Ovary (tissue), 9 donors: ENCODE measurements around the gene NPFFR1. TPM values are rescaled to one million over a fixed set of nuclear protein-coding genes. Genes with fewer than 3 reads are reported as not detected.
A peak's percentile ranks its signal among the peaks of the same experiment; 100 is the strongest.

Experiments used
- DNase-seq, 5 donors: peaks; one replicate each; pipeline ENCODE4 v3.0.0-alpha.2; 2019 to 2020
- H3K27ac ChIP-seq, 2 donors: fragments of 200-600 bp; one replicate each; pipeline versions ENCODE4 v1.5.1 to v1.8.0; 2019 to 2022
- H3K27me3 ChIP-seq: fragments of 200-600 bp; one replicate; pipeline ENCODE4 v1.8.0; 2022
- H3K36me3 ChIP-seq: fragments of 200-600 bp; sonication (generic); one replicate; pipeline ENCODE4 v1.5.1; 2019
- H3K4me1 ChIP-seq: one replicate; pipeline ENCODE4 v1.8.1; 2013; ENCODE audit warnings: mild to moderate bottlenecking, moderate library complexity; ENCODE audit not compliant: insufficient read depth
- H3K4me3 ChIP-seq: fragments of 200-600 bp; sonication (generic); one replicate; pipeline ENCODE4 v1.5.1; 2017
- H3K9me3 ChIP-seq, 2 donors: fragments of 200-600 bp in 1 of 2; sonication (generic) in 1 of 2; one replicate each; pipeline versions ENCODE4 v1.5.1 to v1.8.1; 2013 to 2019; ENCODE audit warnings: mild to moderate bottlenecking in 1 of 2, moderate library complexity in 1 of 2
- EP300 ChIP-seq: sonication (generic); formaldehyde crosslinking; IDR thresholded peaks from one replicate; pipeline ENCODE4 v1.6.1; 2017; ENCODE audit warnings: antibody characterized with exemption
- POLR2A ChIP-seq: fragments of 450-650 bp; IDR thresholded peaks from one replicate; pipeline ENCODE4 v1.6.1; 2017; ENCODE audit warnings: antibody characterized with exemption, mild to moderate bottlenecking, moderate library complexity
- WGBS, 3 donors: extraction: QIAGEN DNeasy Blood & Tissue Kit in 1 of 3; methylation state at CpG; one replicate each; pipeline versions ENCODE4 v1.1.5 to v1.1.7; 2013 to 2017; 5-methylcytosine and 5-hydroxymethylcytosine counted together
- intact Hi-C, 4 donors: fragments of 100-400 bp; cut with DNase I; formaldehyde crosslinking; loops; one replicate each; pipeline versions ENCODE4 v1.11.0 to v1.15.1; 2022 to 2023
- polyA plus RNA-seq, 2 donors: library from polyadenylated mRNA; stranded (reverse); fragments of 200-250 nt in 1 of 2; fragments of 350-450 nt in 1 of 2; fragmentation: Illumina TruSeq in 1 of 2; extraction: RNeasy Lipid Tissue Mini Kit (QIAGEN cat#74804) in 1 of 2; gene quantifications; one replicate each; pipeline ENCODE4 v1.2.3, GENCODE V29; 2013 to 2014
- total RNA-seq, 7 donors: library from RNA; depleted of rRNA in 2 of 7; stranded (reverse); fragments of >200 nt in 2 of 7; fragmentation: NEBNext Ultra II Directional in 3 of 7; extraction: Animal tissue kit (Norgen Biotek cat#: 25700) in 3 of 7; gene quantifications; one replicate each; pipeline versions ENCODE4 v1.1.0 to v1.2.4, GENCODE V29; 2016 to 2023
- TF ChIP-seq, protein P1 (sequence below), 3 donors: fragments of 450-650 bp in 2 of 3; fragments of 200-600 bp in 1 of 3; IDR thresholded peaks; one replicate each; pipeline versions ENCODE4 v1.5.1 to v1.8.0; 2016 to 2022; ENCODE audit warnings: antibody characterized with exemption in 3 of 3, mild to moderate bottlenecking in 1 of 3
- donor health status: DM: no; HTN: no; CAD: no; lungs with moderate emphysema.
- donor health status: DM: no; HTN: no; CAD: no.
- donor health status: Bipolar disorder and iron deficiency.
- donor health status: DM: yes; HTN: yes; CAD: no.
- donor health status: DM: no; HTN: no; CAD: no.
- donor health status: DM: yes; HTN: yes; CAD: no.

Gene NPFFR1
- total and polyA plus RNA-seq, 9 donors, result 0.04 to 1.1 (median 0.20) TPM

DNA sequence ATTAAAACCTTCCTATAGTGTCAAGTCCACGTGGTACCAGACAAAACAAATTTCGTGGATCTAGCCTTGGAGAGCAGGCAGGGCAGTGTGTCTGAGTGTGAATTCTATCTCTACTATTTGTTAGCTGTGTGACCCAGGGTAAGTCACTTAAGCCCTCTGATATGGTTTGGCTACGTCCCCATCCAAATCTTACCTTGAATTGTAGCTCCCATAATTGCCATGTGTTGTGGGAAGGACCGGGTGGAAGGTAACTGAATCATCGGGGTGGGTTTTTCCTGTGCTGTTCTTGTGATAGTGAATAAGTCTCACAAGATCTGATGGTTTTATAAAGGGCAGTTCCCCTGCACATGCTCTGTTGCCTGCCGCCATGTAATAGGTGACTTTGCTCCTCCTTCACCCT, 2.8 kb upstream of the NPFFR1 start:
- TF ChIP-seq POLR2A (no peak), EP300 (no peak)
- TF ChIP-seq, protein P1, sequence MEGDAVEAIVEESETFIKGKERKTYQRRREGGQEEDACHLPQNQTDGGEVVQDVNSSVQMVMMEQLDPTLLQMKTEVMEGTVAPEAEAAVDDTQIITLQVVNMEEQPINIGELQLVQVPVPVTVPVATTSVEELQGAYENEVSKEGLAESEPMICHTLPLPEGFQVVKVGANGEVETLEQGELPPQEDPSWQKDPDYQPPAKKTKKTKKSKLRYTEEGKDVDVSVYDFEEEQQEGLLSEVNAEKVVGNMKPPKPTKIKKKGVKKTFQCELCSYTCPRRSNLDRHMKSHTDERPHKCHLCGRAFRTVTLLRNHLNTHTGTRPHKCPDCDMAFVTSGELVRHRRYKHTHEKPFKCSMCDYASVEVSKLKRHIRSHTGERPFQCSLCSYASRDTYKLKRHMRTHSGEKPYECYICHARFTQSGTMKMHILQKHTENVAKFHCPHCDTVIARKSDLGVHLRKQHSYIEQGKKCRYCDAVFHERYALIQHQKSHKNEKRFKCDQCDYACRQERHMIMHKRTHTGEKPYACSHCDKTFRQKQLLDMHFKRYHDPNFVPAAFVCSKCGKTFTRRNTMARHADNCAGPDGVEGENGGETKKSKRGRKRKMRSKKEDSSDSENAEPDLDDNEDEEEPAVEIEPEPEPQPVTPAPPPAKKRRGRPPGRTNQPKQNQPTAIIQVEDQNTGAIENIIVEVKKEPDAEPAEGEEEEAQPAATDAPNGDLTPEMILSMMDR (IDR thresholded peaks at IDR 0.05), result no peak
- intact Hi-C loops, result loop anchor here in 1 of 4 donors (10.0 kb wide), 1 partner anchor 78 kb away; no protein-coding TSS in a partner anchor
- no peak overlapping the region for H3K27ac ChIP-seq
- H3K27me3 ChIP-seq, result no peaks in the 10 kb centered on the region
- H3K4me3 ChIP-seq, result no peak overlapping the region
- peak in 1 of 5 donors; percentile 1 for DNase-seq
- peaks cover 2% of the 10 kb centered on the region for H3K4me1 ChIP-seq
- 90 to 93% (median 93%) methylated on average over 6 of the region's 6 CpGs for WGBS, 3 donors
- no peaks in the 10 kb centered on the region for H3K9me3 ChIP-seq
- H3K36me3 ChIP-seq, result no peaks in the 10 kb centered on the region

DNA sequence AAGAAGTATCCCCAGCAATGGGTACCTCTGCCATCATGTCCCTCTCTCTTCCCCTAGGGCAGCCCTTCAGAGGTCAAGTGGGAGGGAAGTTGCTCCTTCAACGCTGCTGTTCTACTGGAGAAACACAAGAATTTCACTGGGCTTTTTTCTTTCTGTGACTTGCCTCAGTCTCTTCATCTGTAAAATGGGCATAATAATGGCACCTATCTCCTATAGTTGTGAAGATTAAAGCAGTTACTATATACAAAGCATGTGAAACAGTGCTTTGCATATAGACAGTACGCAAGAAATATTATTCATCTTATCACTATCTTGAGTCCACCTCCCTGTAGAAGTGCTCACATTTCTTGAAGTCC, 1.6 kb upstream of the NPFFR1 start:
- intact Hi-C loops, result loop anchor here in 1 of 4 donors (10.0 kb wide), 1 partner anchor 79 kb away; no protein-coding TSS in a partner anchor
- H3K36me3 ChIP-seq, result no peaks in the 10 kb centered on the region
- H3K27me3 ChIP-seq, result no peaks in the 10 kb centered on the region
- TF ChIP-seq, protein P1 (IDR thresholded peaks at IDR 0.05), result no peak
- TF ChIP-seq POLR2A (no peak), EP300 (no peak)
- WGBS, 3 donors, result 90 to 94% (median 91%) methylated on average over 2 of the region's 2 CpGs
- no peak overlapping the region for H3K4me3 ChIP-seq
- no peak overlapping the region for H3K27ac ChIP-seq
- H3K4me1 ChIP-seq, result peaks cover 2% of the 10 kb centered on the region
- H3K9me3 ChIP-seq, result no peaks in the 10 kb centered on the region
- DNase-seq, result no peak

DNA sequence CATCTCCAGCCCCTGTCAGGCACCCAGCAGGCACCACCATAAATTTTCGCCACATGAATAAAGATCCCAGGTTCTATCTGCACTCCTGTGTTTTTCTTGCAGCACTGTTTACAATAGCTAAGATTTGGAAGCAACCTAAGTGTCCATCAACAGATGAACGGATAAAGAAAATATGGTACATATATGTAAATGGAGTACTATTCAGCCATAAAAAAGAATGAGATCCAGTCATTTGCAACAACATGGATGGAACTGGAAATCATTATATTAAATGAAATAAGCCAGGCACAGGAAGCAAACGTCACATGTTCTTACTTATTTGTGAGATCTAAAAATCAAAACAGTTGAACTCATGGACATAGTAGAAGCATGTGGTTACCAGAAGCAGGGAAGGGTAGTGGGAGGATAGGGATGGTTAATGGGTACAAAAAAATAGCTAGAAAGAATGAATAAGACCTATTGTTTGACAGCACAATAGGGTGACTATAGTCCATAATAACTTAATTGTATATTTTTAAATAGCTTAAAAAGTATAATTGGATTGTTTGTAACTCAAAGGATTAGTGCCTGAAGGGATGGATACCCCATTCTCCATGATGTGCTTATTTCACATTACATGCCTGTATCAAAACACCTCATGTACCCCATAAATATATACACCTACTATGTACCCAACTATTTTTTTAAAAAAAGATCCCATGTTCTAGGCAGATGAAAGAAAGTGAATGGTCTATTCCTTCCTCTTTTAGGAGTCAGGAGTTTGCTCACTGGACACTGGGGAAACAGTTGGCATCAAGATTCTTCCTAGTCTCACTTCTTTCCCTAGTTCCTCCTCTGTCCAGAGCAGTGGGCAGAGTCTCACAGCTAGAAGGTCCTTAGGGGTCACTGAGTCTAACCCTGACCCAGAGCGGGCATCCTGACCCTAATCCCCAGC, 1.0 kb upstream of the NPFFR1 start:
- H3K36me3 ChIP-seq, result no peaks in the 10 kb centered on the region
- TF ChIP-seq, protein P1 (IDR thresholded peaks at IDR 0.05), result no peak
- TF ChIP-seq EP300 (no peak), POLR2A (no peak)
- no peak overlapping the region for H3K4me3 ChIP-seq
- H3K9me3 ChIP-seq, result no peaks in the 10 kb centered on the region
- peaks cover 2% of the 10 kb centered on the region for H3K4me1 ChIP-seq
- 57 to 64% (median 63%) methylated on average over 4 of the region's 4 CpGs for WGBS, 3 donors
- H3K27ac ChIP-seq, result no peak overlapping the region
- intact Hi-C loops, result loop anchor here in 1 of 4 donors (10.0 kb wide), 1 partner anchor 80 kb away; no protein-coding TSS in a partner anchor
- no peak for DNase-seq
- H3K27me3 ChIP-seq, result no peaks in the 10 kb centered on the region

DNA sequence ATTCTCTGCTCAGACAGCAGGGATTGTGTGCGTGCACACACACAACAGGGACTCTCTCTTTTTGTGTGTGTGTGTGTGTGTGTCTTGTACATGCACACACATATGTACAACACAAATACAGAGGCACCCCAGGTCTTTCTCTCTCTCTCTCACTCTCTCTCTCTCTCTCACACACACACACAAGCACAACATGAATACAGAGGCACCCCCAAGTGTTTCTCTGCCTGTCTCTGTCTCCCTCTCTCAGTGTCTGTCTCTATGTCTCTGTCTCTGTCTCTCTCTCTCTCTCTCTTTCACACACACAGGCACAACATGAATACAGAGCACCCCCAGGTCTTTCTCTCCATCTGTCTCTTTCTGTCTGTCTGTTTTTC, 746 bp downstream of the NPFFR1 start:
- 82 to 92% (median 91%) methylated on average over 1 of the region's 1 CpG for WGBS, 3 donors
- no peaks in the 10 kb centered on the region for H3K36me3 ChIP-seq
- H3K27ac ChIP-seq, result no peak overlapping the region
- intact Hi-C loops, result loop anchor here in 1 of 4 donors (10.0 kb wide), 1 partner anchor 82 kb away; no protein-coding TSS in a partner anchor
- TF ChIP-seq, protein P1 (IDR thresholded peaks at IDR 0.05), result no peak
- TF ChIP-seq EP300, result no peak
- no peak for TF ChIP-seq POLR2A
- H3K27me3 ChIP-seq, result no peaks in the 10 kb centered on the region
- H3K9me3 ChIP-seq, result no peaks in the 10 kb centered on the region
- no peak overlapping the region for H3K4me3 ChIP-seq
- DNase-seq, result no peak
- H3K4me1 ChIP-seq, result peaks cover 2% of the 10 kb centered on the region
